Measurements from ENCODE around the gene RNASE13. TPM values are rescaled to one million over a fixed set of nuclear protein-coding genes. Genes with fewer than 3 reads are reported as not detected.

Gene RNASE13
- total RNA-seq, 2 experiments from 2014 or later = not detected

DNA sequence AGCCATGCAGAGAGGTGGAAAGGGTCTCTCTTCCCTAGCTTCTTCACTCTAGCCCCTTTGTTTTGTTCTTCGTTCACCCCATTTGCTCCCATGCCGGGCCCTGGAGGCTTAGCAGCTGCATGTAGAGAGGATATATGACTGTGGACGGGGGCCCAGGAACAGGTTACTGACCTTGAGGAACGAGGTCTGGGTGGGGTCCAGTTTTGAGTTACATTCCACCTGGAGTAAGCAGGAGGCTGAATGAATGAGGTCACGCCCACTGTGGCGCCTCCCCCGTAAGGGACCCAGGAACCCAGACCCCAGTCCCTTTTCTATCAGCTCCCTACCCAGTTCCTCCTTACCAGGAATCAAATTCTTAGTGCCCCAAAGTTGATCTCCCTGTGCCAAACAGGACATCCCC, 16.3 kb downstream of the RNASE13 start:
- peaks cover 2% of the 10 kb centered on the region for H3K27me3 Mint-ChIP-seq
- H3K36me3 Mint-ChIP-seq (ENCODE audit: low read depth) = no peaks in the 10 kb centered on the region
- no peak for DNase-seq
- TF ChIP-seq, protein P1, sequence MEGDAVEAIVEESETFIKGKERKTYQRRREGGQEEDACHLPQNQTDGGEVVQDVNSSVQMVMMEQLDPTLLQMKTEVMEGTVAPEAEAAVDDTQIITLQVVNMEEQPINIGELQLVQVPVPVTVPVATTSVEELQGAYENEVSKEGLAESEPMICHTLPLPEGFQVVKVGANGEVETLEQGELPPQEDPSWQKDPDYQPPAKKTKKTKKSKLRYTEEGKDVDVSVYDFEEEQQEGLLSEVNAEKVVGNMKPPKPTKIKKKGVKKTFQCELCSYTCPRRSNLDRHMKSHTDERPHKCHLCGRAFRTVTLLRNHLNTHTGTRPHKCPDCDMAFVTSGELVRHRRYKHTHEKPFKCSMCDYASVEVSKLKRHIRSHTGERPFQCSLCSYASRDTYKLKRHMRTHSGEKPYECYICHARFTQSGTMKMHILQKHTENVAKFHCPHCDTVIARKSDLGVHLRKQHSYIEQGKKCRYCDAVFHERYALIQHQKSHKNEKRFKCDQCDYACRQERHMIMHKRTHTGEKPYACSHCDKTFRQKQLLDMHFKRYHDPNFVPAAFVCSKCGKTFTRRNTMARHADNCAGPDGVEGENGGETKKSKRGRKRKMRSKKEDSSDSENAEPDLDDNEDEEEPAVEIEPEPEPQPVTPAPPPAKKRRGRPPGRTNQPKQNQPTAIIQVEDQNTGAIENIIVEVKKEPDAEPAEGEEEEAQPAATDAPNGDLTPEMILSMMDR (IDR thresholded peaks at IDR 0.05) = no peak
- H3K9me3 Mint-ChIP-seq = no peaks in the 10 kb centered on the region
- no peak overlapping the region for H3K4me3 Mint-ChIP-seq
- intact Hi-C loops (cut with micrococcal nuclease) = no loop called here
- ChIA-PET CTCF (interaction anchor here (0.7 to 15.2 kb wide), 9 partner anchors 8 to 118 kb away, joined by 3 to 267 read pairs (median 6); partner anchors contain the start of genes RNASE7, SLC39A2, TMEM253 and TPPP2), POLR2A (no interaction called here)
- H3K4me1 Mint-ChIP-seq (ENCODE audit: low read depth) = peaks cover 3% of the 10 kb centered on the region
- ATAC-seq = no peak
- no peak overlapping the region for H3K27ac Mint-ChIP-seq

DNA sequence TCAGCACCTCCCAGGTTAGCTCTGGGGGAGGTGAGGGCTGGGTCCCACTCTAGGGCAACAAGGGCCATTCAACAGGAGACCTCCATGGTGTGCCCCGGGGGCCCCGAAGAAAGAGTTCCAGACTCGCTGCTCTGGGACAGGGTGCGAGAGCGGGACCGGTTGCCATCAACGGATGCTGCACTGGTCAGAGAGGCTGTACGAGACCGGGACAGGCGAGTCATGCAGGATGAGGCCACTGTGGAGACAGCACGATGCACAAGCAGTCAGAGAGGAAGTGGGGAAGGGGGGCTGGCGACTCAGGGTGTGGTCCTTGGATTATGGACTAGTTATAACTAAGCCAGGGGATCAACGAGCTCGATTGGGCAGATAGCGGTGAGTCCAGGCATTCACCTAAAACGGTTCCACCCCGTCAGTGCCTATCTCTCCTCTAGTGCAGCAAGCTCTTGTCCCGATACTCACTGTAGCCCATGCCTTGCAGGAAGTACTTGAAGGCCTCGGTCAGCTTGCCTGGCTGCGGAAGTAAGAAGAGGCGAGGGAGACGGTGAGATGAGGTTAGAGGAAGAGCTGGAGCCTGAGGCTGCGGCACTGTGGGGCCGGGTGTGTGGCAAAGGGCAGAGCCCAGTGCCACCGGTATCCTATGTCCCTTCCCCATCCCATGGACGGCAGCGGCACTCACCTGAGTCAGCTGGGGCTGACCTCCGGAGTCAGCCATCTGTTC, 16.9 kb downstream of the RNASE13 start:
- TF ChIP-seq, protein P1 (IDR thresholded peaks at IDR 0.05) = no peak
- peaks cover 2% of the 10 kb centered on the region for H3K27me3 Mint-ChIP-seq
- intact Hi-C loops (cut with micrococcal nuclease) = no loop called here
- H3K36me3 Mint-ChIP-seq (ENCODE audit: low read depth) = no peaks in the 10 kb centered on the region
- CTCF ChIA-PET = interaction anchor here (0.7 to 15.2 kb wide), 9 partner anchors 8 to 89 kb away, joined by 3 to 267 read pairs (median 6); partner anchors contain the start of genes RNASE7, SLC39A2, TMEM253 and TPPP2
- peaks cover under 1% of the 10 kb centered on the region for H3K4me1 Mint-ChIP-seq (ENCODE audit: low read depth)
- DNase-seq (no peak), ATAC-seq (no peak)
- no peaks in the 10 kb centered on the region for H3K9me3 Mint-ChIP-seq
- no peak overlapping the region for H3K4me3 Mint-ChIP-seq
- no peak overlapping the region for H3K27ac Mint-ChIP-seq
- POLR2A ChIA-PET = no interaction called here

DNA sequence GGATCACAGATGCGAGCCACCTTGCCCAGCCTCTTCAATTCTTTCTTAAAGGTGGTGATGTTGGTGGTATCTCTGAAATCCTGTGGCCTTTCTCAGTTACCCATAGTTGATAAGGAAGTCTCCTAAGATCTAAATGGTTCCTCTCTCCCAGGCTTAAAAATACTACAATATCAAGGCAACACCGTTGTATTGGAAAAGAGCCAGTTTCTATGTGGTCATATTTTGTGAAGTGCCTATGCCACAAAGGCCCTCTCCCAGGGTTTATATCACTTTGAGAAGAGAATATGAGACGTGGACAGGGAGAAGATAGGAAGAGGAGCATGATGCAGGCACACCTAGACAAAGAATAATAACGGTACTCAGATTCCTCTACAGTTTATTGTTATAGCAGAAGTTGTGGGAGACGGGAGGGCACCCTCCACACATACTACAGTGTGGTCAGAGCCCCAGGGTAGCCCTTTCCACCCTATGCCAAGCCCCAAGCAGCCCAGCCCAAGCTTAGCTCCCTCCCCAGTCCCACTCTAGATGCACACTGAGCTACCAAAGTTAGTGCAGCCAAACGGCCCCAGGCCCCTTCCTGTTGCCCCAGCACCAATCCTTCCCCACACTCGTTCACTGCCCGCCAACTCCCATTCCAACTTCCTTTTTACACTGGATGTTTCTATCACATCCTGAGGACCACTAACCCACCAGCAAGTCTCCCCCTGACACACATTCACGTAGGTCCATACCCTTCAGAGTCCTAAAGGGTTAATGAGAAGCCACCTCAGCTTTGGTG, 18.0 kb downstream of the RNASE13 start:
- no peak overlapping the region for H3K27ac Mint-ChIP-seq
- H3K27me3 Mint-ChIP-seq = peaks cover 10% of the 10 kb centered on the region
- POLR2A ChIA-PET = interaction anchor here (1.4 kb wide), 1 partner anchor 87 kb away, joined by 3 read pairs; no protein-coding TSS in a partner anchor
- no peak for ATAC-seq
- no peak for DNase-seq
- no peaks in the 10 kb centered on the region for H3K4me1 Mint-ChIP-seq (ENCODE audit: low read depth)
- no peak overlapping the region for H3K4me3 Mint-ChIP-seq
- intact Hi-C loops (cut with micrococcal nuclease) = no loop called here
- CTCF ChIA-PET = interaction anchor here (1.0 to 15.2 kb wide), 9 partner anchors 9 to 91 kb away, joined by 3 to 267 read pairs (median 63); partner anchors contain the start of genes RNASE7, SLC39A2, TMEM253 and TPPP2
- H3K9me3 Mint-ChIP-seq = no peaks in the 10 kb centered on the region
- H3K36me3 Mint-ChIP-seq (ENCODE audit: low read depth) = no peaks in the 10 kb centered on the region
- TF ChIP-seq, protein P1 (IDR thresholded peaks at IDR 0.05) = no peak

DNA sequence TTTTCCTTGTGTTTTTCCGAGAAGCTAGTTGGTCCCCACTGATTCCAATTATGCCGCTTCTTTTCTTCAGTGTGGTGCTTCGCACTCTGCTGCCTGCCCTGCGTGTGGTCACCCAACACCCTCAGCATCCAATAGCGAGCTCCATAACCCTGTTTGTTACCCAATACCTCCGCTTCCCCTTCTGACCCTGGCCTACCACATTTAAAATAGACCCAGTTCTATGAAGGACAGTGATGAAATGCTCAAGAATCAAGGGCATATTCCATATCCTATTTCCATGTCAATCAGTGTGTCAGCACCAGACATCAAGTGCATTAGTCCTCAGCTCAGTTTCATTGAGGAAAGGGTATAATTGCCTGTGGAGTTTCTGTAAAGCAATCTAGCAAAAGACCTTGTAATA, 19.3 kb downstream of the RNASE13 start:
- H3K4me1 Mint-ChIP-seq (ENCODE audit: low read depth) = no peaks in the 10 kb centered on the region
- DNase-seq (no peak), ATAC-seq (no peak)
- peaks cover 12% of the 10 kb centered on the region for H3K27me3 Mint-ChIP-seq
- no peak overlapping the region for H3K4me3 Mint-ChIP-seq
- ChIA-PET POLR2A (interaction anchor here (0.9 to 2.2 kb wide), 9 partner anchors 8 to 90 kb away, joined by 3 to 8 read pairs (median 4); no protein-coding TSS in a partner anchor), CTCF (interaction anchor here (1.1 to 15.2 kb wide), 41 partner anchors 9 to 722 kb away, joined by 3 to 267 read pairs (median 7); partner anchors contain the start of genes ARHGEF40, NDRG2, RNASE13 and RNASE7)
- TF ChIP-seq, protein P1 (IDR thresholded peaks at IDR 0.05) = no peak
- intact Hi-C loops (cut with micrococcal nuclease) = loop anchor here (2.0 kb wide), 1 partner anchor 77 kb away; no protein-coding TSS in a partner anchor
- no peak overlapping the region for H3K27ac Mint-ChIP-seq
- no peaks in the 10 kb centered on the region for H3K36me3 Mint-ChIP-seq (ENCODE audit: low read depth)
- H3K9me3 Mint-ChIP-seq = no peaks in the 10 kb centered on the region
